Measurements from ENCODE around the gene CCL13.

Gene CCL13

GRCh38 chr17:34339138-34339770 lies 17.0 kb upstream of the CCL13 start:
- Histone ChIP-seq H3K9ac (ENCODE audit: low read depth, low read length) (no peak overlapping the region), H3K4me3 (ENCODE audit: low read length) (no peak overlapping the region), H3K27ac (ENCODE audit: low read length) (no peak overlapping the region), H3K36me3 (ENCODE audit: insufficient read depth, low read depth, low read length) (no peaks in the 10 kb centered on the region), H3K4me1 (ENCODE audit: insufficient read depth, low read length) (no peaks in the 10 kb centered on the region), H3K27me3 (ENCODE audit: insufficient read depth, low read length) (no peaks in the 10 kb centered on the region), H3K9me3 (ENCODE audit: insufficient read depth, low read depth, low read length) (no peaks in the 10 kb centered on the region)

- no peaks in the 10 kb centered on the region for H3K27me3 ChIP-seq (ENCODE audit: insufficient read depth, low read length)
- H3K9me3 ChIP-seq (ENCODE audit: insufficient read depth, low read depth, low read length) = no peaks in the 10 kb centered on the region
- no peak overlapping the region for H3K4me3 ChIP-seq (ENCODE audit: low read length)
- H3K27ac ChIP-seq (ENCODE audit: low read length) = no peak overlapping the region
- H3K36me3 ChIP-seq (ENCODE audit: insufficient read depth, low read depth, low read length) = no peaks in the 10 kb centered on the region
- H3K4me1 ChIP-seq (ENCODE audit: insufficient read depth, low read length) = no peaks in the 10 kb centered on the region
- no peak overlapping the region for H3K9ac ChIP-seq (ENCODE audit: low read depth, low read length)
Measured at GRCh38 chr17:34341916-34342315, 14.4 kb upstream of the CCL13 start.

- Histone ChIP-seq H3K27ac (ENCODE audit: low read length) (no peak overlapping the region), H3K27me3 (ENCODE audit: insufficient read depth, low read length) (no peaks in the 10 kb centered on the region; the same call in 1 of the 2 replicates)
Measured at GRCh38 chr17:34347063-34347462, 9.2 kb upstream of the CCL13 start.

GRCh38 chr17:34349751-34350150 lies 6.5 kb upstream of the CCL13 start:
- no peak overlapping the region for H3K4me3 ChIP-seq (ENCODE audit: low read length)
- H3K27me3 ChIP-seq (ENCODE audit: insufficient read depth, low read length) = no peaks in the 10 kb centered on the region; the same call in 1 of the 2 replicates
- H3K9ac ChIP-seq (ENCODE audit: low read depth, low read length) = no peak overlapping the region
- H3K27ac ChIP-seq (ENCODE audit: low read length) = no peak overlapping the region
- no peaks in the 10 kb centered on the region for H3K36me3 ChIP-seq (ENCODE audit: insufficient read depth, low read depth, low read length)
- no peaks in the 10 kb centered on the region for H3K4me1 ChIP-seq (ENCODE audit: insufficient read depth, low read length)
- H3K9me3 ChIP-seq (ENCODE audit: insufficient read depth, low read depth, low read length) = no peaks in the 10 kb centered on the region

More at GRCh38 chr17:34347063-34347462, 9.2 kb upstream of the CCL13 start:
- Histone ChIP-seq H3K36me3 (ENCODE audit: insufficient read depth, low read depth, low read length) (no peaks in the 10 kb centered on the region), H3K4me1 (ENCODE audit: insufficient read depth, low read length) (no peaks in the 10 kb centered on the region), H3K9ac (ENCODE audit: low read depth, low read length) (no peak overlapping the region), H3K9me3 (ENCODE audit: insufficient read depth, low read depth, low read length) (no peaks in the 10 kb centered on the region), H3K4me3 (ENCODE audit: low read length) (no peak overlapping the region)

GRCh38 chr17:34351096-34351495 lies 5.2 kb upstream of the CCL13 start:
- Histone ChIP-seq H3K9ac (ENCODE audit: low read depth, low read length) (no peak overlapping the region), H3K27ac (ENCODE audit: low read length) (no peak overlapping the region), H3K4me3 (ENCODE audit: low read length) (no peak overlapping the region), H3K9me3 (ENCODE audit: insufficient read depth, low read depth, low read length) (no peaks in the 10 kb centered on the region), H3K36me3 (ENCODE audit: insufficient read depth, low read depth, low read length) (no peaks in the 10 kb centered on the region), H3K27me3 (ENCODE audit: insufficient read depth, low read length) (no peaks in the 10 kb centered on the region; the same call in 1 of the 2 replicates), H3K4me1 (ENCODE audit: insufficient read depth, low read length) (no peaks in the 10 kb centered on the region)

- Histone ChIP-seq H3K4me1 (ENCODE audit: insufficient read depth, low read length) (no peaks in the 10 kb centered on the region), H3K4me3 (ENCODE audit: low read length) (no peak overlapping the region), H3K27me3 (ENCODE audit: insufficient read depth, low read length) (no peaks in the 10 kb centered on the region; the same call in 1 of the 2 replicates), H3K27ac (ENCODE audit: low read length) (no peak overlapping the region), H3K9me3 (ENCODE audit: insufficient read depth, low read depth, low read length) (no peaks in the 10 kb centered on the region), H3K36me3 (ENCODE audit: insufficient read depth, low read depth, low read length) (no peaks in the 10 kb centered on the region), H3K9ac (ENCODE audit: low read depth, low read length) (no peak overlapping the region)
Measured at GRCh38 chr17:34352191-34352590, 4.1 kb upstream of the CCL13 start.

- Histone ChIP-seq H3K27ac (ENCODE audit: low read length) (no peak overlapping the region), H3K4me3 (ENCODE audit: low read length) (no peak overlapping the region)
Measured at GRCh38 chr17:34354637-34355036, 1.6 kb upstream of the CCL13 start.

GRCh38 chr17:34357398-34357797 lies 1.1 kb downstream of the CCL13 start:
- Histone ChIP-seq H3K9ac (ENCODE audit: low read depth, low read length) (no peak overlapping the region), H3K36me3 (ENCODE audit: insufficient read depth, low read depth, low read length) (no peaks in the 10 kb centered on the region), H3K9me3 (ENCODE audit: insufficient read depth, low read depth, low read length) (no peaks in the 10 kb centered on the region), H3K27me3 (ENCODE audit: insufficient read depth, low read length) (no peaks in the 10 kb centered on the region), H3K4me1 (ENCODE audit: insufficient read depth, low read length) (no peaks in the 10 kb centered on the region), H3K27ac (ENCODE audit: low read length) (no peak overlapping the region), H3K4me3 (ENCODE audit: low read length) (no peak overlapping the region)

More at GRCh38 chr17:34354637-34355036, 1.6 kb upstream of the CCL13 start:
- no peaks in the 10 kb centered on the region for H3K4me1 ChIP-seq (ENCODE audit: insufficient read depth, low read length)
- H3K27me3 ChIP-seq (ENCODE audit: insufficient read depth, low read length) = no peaks in the 10 kb centered on the region
- H3K36me3 ChIP-seq (ENCODE audit: insufficient read depth, low read depth, low read length) = no peaks in the 10 kb centered on the region
- H3K9ac ChIP-seq (ENCODE audit: low read depth, low read length) = no peak overlapping the region
- no peaks in the 10 kb centered on the region for H3K9me3 ChIP-seq (ENCODE audit: insufficient read depth, low read depth, low read length)

- H3K9ac ChIP-seq (ENCODE audit: low read depth, low read length) = no peak overlapping the region
- no peak overlapping the region for H3K4me3 ChIP-seq (ENCODE audit: low read length)
- H3K27ac ChIP-seq (ENCODE audit: low read length) = no peak overlapping the region
- H3K9me3 ChIP-seq (ENCODE audit: insufficient read depth, low read depth, low read length) = no peaks in the 10 kb centered on the region
- no peaks in the 10 kb centered on the region for H3K4me1 ChIP-seq (ENCODE audit: insufficient read depth, low read length)
- H3K27me3 ChIP-seq (ENCODE audit: insufficient read depth, low read length) = no peaks in the 10 kb centered on the region
- no peaks in the 10 kb centered on the region for H3K36me3 ChIP-seq (ENCODE audit: insufficient read depth, low read depth, low read length)
Measured at GRCh38 chr17:34358631-34359030, 2.4 kb downstream of the CCL13 start.

GRCh38 chr17:34360601-34361270 lies 4.5 kb downstream of the CCL13 start:
- no peaks in the 10 kb centered on the region for H3K27me3 ChIP-seq (ENCODE audit: insufficient read depth, low read length)
- no peak overlapping the region for H3K27ac ChIP-seq (ENCODE audit: low read length)
- H3K9me3 ChIP-seq (ENCODE audit: insufficient read depth, low read depth, low read length) = no peaks in the 10 kb centered on the region
- no peak overlapping the region for H3K4me3 ChIP-seq (ENCODE audit: low read length)
- H3K4me1 ChIP-seq (ENCODE audit: insufficient read depth, low read length) = no peaks in the 10 kb centered on the region
- H3K9ac ChIP-seq (ENCODE audit: low read depth, low read length) = no peak overlapping the region
- H3K36me3 ChIP-seq (ENCODE audit: insufficient read depth, low read depth, low read length) = no peaks in the 10 kb centered on the region

- H3K9me3 ChIP-seq (ENCODE audit: insufficient read depth, low read depth, low read length) = no peaks in the 10 kb centered on the region
- H3K27me3 ChIP-seq (ENCODE audit: insufficient read depth, low read length) = no peaks in the 10 kb centered on the region
- H3K27ac ChIP-seq (ENCODE audit: low read length) = no peak overlapping the region
- H3K4me1 ChIP-seq (ENCODE audit: insufficient read depth, low read length) = no peaks in the 10 kb centered on the region
- H3K4me3 ChIP-seq (ENCODE audit: low read length) = no peak overlapping the region
- H3K9ac ChIP-seq (ENCODE audit: low read depth, low read length) = no peak overlapping the region
- no peaks in the 10 kb centered on the region for H3K36me3 ChIP-seq (ENCODE audit: insufficient read depth, low read depth, low read length)
Measured at GRCh38 chr17:34361478-34362061, 5.3 kb downstream of the CCL13 start.

- Histone ChIP-seq H3K27ac (ENCODE audit: low read length) (no peak within 1 kb of the TSS), H3K36me3 (ENCODE audit: insufficient read depth, low read depth, low read length) (no peaks in the 10 kb centered on the region), H3K9ac (ENCODE audit: low read depth, low read length) (no peak within 1 kb of the TSS), H3K27me3 (ENCODE audit: insufficient read depth, low read length) (no peaks in the 10 kb centered on the region), H3K4me3 (ENCODE audit: low read length) (no peak within 1 kb of the TSS), H3K9me3 (ENCODE audit: insufficient read depth, low read depth, low read length) (no peaks in the 10 kb centered on the region), H3K4me1 (ENCODE audit: insufficient read depth, low read length) (no peaks in the 10 kb centered on the region)
Measured at GRCh38 chr17:34363183-34363661, 6.9 kb downstream of the CCL13 start, which contains the start of gene CCL1. CCL1 (minus strand) TSS chr17:34363233; CDS start chr17:34363161, 72 bp downstream.

All from iPS-20b (cell line).